Neural cell (in vitro differentiated cells): ENCODE data around the gene PRR30.

Experiments
- CTCF ChIP-seq: fragments of 450-650 bp; IDR thresholded peaks from 2 replicates; pipeline ENCODE4 v1.5.1; 2014; ENCODE audit warnings: antibody characterized with exemption, mild to moderate bottlenecking, moderate library complexity; ENCODE audit not compliant: poor library complexity, severe bottlenecking
- EP300 ChIP-seq: fragments of 450-650 bp; conservative IDR thresholded peaks from 2 replicates; pipeline ENCODE4 v1.6.1; 2014; ENCODE audit warnings: antibody characterized with exemption, mild to moderate bottlenecking, moderate library complexity; ENCODE audit not compliant: poor library complexity, severe bottlenecking
- MXI1 ChIP-seq: fragments of 450-650 bp; conservative IDR thresholded peaks from 2 replicates; pipeline ENCODE4 v1.6.1; 2014; ENCODE audit warnings: antibody characterized with exemption, mild to moderate bottlenecking; ENCODE audit not compliant: poor library complexity, severe bottlenecking
- POLR2AphosphoS5 ChIP-seq: IDR thresholded peaks from 2 replicates; pipeline ENCODE4 v1.6.1; 2012
- SMC3 ChIP-seq: fragments of 450-650 bp; conservative IDR thresholded peaks from 2 replicates; pipeline ENCODE4 v1.6.1; 2014; ENCODE audit warnings: antibody characterized with exemption, mild to moderate bottlenecking, moderate library complexity; ENCODE audit not compliant: poor library complexity
- TAF1 ChIP-seq: IDR thresholded peaks from 2 replicates; pipeline ENCODE4 v1.6.1; 2012; ENCODE audit warnings: low read depth

DNA sequence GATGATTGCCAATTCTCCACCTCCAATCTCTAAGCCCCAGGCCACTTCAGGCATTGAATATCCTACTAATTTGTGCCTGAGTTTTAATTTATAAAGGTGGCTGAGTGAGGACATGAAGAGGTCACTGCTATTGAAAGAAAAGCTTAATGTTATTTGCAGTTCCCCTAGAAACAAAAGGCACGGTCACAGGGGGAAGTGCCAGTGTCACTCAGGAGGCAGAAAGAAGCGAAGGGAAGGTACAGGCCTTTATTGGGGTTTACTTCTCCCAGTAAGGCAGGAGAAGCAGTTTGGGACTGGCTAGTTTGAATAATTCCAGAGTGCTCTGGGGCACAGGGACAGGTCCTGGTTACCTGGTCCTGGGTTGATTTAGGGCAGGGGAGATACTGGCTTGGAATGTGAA, 17.3 kb downstream of the PRR30 start:
- TF ChIP-seq CTCF (no peak), EP300 (no peak), SMC3 (no peak), TAF1 (no peak), POLR2AphosphoS5 (no peak), MXI1 (no peak)
